Middle frontal gyrus (tissue), 1 donor: Measurements from ENCODE around the gene CNDP2.
"Not testable (repeated sequence)": the region's sequence is repeated elsewhere in the genome, so short reads cannot be mapped to it uniquely, and the experiment has no call there.

Source experiments
- DNase-seq: peaks from one replicate; pipeline ENCODE4 v3.0.0-alpha.2; 2015; ENCODE audit warnings: low spot score; ENCODE audit errors: extremely low spot score

Gene CNDP2

GRCh38 chr18:74500372-74500771, 4.2 kb downstream of the CNDP2 start:
- DNase-seq: no peak

GRCh38 chr18:74500774-74501173, 4.6 kb downstream of the CNDP2 start:
- DNase-seq: not testable (repeated sequence)

GRCh38 chr18:74501386-74501785, 5.2 kb downstream of the CNDP2 start:
- no peak for DNase-seq

GRCh38 chr18:74503137-74503536, 7.0 kb downstream of the CNDP2 start:
- DNase-seq: no peak

GRCh38 chr18:74505776-74506175, 9.6 kb downstream of the CNDP2 start:
- DNase-seq: no peak

- DNase-seq: no peak
Measured at GRCh38 chr18:74506448-74507084, 10.4 kb downstream of the CNDP2 start.

- DNase-seq: no peak
Measured at GRCh38 chr18:74507097-74507881, 11.1 kb downstream of the CNDP2 start.

- no peak for DNase-seq
Measured at GRCh38 chr18:74507927-74508326, 11.8 kb downstream of the CNDP2 start.

- DNase-seq: no peak
Measured at GRCh38 chr18:74508366-74508765, 12.2 kb downstream of the CNDP2 start.

GRCh38 chr18:74508821-74509225, 12.7 kb downstream of the CNDP2 start:
- DNase-seq: no peak

GRCh38 chr18:74509856-74510769, 13.9 kb downstream of the CNDP2 start:
- DNase-seq: no peak

GRCh38 chr18:74510770-74511095, 14.6 kb downstream of the CNDP2 start:
- no peak for DNase-seq

- DNase-seq: no peak
Measured at GRCh38 chr18:74511823-74512222, 15.7 kb downstream of the CNDP2 start.

- DNase-seq: peak; percentile 71
Measured at GRCh38 chr18:74512321-74513053, 16.3 kb downstream of the CNDP2 start.

GRCh38 chr18:74513149-74513882, 17.2 kb downstream of the CNDP2 start:
- no peak for DNase-seq

- DNase-seq: no peak
Measured at GRCh38 chr18:74513883-74514205, 17.7 kb downstream of the CNDP2 start.

- no peak for DNase-seq
Measured at GRCh38 chr18:74514860-74515495, 18.8 kb downstream of the CNDP2 start.

GRCh38 chr18:74515620-74516231, 19.6 kb downstream of the CNDP2 start:
- DNase-seq: no peak

GRCh38 chr18:74516271-74517235, 20.4 kb downstream of the CNDP2 start:
- DNase-seq: no peak
